ENCODE results near the gene VBP1. TPM values are rescaled to one million over a fixed set of nuclear protein-coding genes. Genes with fewer than 3 reads are reported as not detected.
"Not testable (repeated sequence)": the region's sequence is repeated elsewhere in the genome, so short reads cannot be mapped to it uniquely, and the experiment has no call there.

Gene VBP1
- polyA plus RNA-seq, 1 donor = 84.8 TPM

DNA sequence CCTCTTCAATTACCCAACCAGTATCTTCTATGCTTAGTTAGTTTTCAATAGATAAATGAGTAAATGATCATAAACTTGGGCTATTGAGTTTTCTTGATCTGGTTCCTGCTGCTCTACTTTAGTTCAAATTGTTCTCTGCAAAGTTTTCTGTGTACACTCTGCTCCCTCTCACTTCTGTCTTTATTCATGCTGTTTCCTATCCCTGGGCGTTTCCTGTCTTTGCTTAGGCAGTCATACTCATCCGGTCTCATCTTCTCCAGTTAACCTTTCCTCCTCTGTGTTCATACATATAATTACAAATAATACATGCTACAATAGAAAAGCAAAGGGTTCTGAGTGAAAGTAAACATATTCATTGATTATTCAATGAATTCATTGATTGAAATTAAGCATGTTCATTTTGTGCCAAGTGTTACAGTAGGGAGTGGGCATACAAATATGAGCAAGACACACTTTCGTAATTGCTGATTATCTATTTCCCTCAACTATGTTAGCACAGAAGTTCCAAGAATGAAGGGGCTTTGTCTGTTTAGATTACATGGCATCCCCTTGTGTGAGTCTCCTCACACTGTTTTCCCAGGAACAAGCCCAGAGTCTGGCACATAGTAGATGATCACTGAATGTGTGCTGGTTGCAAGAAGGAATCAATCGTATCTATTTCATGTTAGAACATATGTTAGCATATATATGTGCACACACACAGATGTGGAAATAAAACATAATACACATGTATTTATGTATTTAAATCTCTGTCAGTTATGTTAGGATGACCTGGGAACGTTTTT lies 46.9 kb downstream of the VBP1 start:
- DNase-seq = no peak

DNA sequence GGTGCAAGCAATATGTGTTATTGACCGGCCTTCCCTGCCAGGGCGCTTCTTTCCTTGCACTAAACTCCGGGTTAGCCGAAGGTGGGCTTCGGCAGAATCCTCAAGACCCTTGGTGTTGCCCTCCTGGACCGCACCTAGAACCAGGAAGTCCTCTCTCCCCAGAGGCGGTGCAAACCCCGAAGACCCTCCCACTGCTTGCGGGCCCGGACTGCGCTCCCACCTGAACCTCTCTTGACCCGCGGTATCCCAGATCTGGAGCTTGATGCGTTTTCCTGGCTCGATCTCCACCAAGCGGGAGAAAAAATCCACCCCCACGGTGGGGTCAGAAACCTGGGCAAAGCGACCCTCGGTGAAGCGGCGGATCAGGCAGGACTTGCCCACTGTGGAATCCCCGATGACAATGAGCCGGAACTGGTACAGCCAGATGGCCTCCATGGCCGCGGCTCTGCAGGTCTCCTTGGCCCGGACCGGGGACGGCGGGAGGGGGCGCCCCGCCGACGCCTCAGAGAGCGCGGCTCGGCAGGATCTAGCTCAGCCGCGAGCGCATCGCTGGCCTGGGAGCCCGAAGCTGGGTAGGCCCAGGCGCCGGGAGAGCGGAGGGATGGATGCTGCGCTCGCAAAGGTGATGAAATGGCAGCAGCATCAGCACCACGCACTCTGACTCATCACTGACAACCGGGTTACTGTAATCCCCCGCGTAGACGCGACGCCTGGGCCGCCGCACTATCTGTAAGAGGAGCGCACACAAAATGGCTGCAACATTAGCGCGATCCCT lies 47.8 kb downstream of the VBP1 start, which contains the start of gene RAB39B:
TSS of gene RAB39B (minus strand) at position 638 of the 775 bp plus-strand sequence. CDS start at position 435, 203 bp downstream.
- DNase-seq = peak; percentile 26

DNA sequence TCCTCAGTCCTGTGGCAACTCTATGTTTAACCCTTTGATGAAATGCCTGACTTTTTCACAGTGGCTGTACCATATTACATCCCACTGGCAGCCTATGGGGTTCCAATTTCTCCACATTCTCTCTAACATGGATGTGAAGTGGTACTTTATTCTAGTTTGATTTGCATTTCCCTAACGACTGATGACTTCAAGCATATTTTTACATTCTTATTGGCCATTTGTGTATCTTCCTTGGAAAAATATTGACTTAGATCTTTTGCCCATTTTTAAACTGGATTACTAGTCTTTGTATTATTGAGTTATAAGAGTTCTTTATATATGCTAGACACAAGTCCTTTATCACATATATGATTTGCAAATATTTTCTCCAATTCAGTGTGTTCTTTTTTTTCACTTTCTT lies 50.2 kb downstream of the VBP1 start:
- DNase-seq = no peak

DNA sequence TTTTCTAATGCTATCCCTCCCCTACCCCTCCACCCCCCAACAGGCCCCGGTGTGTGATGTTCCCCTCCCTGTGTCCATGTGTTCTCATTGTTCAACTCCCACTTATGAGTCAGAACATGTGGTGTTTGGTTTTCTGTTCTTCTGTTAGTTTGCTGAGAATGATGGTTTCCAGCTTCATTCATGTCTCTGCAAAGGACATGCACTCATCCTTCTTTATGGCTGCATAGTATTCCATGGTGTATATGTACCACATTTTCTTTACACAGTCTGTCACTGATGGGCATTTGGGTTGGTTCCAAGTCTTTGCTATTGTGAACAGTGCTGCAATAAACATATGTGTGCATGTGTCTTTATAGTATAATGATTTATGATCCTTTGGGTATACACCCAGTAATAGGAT lies 51.7 kb downstream of the VBP1 start:
- DNase-seq = not testable (repeated sequence)

DNA sequence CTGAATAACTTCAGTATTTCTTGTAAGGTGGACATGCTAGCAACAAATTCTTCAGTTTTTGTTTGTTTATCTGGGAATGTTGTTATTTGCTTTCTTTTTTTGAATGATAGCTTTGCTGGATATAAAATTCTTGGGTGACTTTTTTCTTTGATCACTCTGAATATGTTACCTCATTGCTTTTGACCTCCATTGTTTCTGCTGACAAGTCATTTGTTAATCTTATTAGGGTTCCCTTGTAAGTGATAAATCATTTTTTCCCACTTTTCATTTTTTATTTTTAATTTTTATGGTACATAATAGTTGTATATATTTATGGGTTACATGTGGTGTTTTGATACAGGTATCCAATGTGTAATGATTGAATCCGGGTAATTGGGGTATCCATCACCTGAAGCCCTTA lies 54.7 kb downstream of the VBP1 start:
- no peak for DNase-seq

DNA sequence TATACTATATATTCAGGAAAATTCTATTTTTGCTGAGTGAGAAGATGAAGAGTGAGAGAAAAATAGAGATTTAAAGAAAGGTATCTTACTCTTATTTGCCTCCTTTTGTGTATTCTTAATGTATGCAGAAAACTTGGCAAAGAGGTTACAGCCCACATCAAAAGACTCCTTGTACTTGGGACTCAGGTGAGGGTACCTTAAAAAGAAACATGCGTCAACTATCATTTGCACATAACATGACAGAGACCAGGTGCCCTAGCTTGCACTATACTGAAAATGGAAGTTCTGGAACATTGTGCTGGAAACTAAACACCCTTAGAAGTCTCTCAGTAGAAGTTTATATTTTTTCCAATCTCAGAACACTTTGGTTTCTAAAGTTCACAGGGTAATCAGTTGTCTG lies 63.6 kb downstream of the VBP1 start:
- no peak for DNase-seq

Other genes with a start within 250 kb of the VBP1 start
- gene F8, start 193.7 kb upstream of the VBP1 start, polyA plus RNA-seq (ENCODE audit: insufficient read length) = 13.0 TPM
- gene FUNDC2, start 189.6 kb upstream of the VBP1 start, polyA plus RNA-seq (ENCODE audit: insufficient read length) = 109 TPM
- 5.5 TPM for gene CMC4, start 145.3 kb upstream of the VBP1 start, polyA plus RNA-seq (ENCODE audit: insufficient read length)
- 26.7 TPM for gene MTCP1, start 145.3 kb upstream of the VBP1 start, polyA plus RNA-seq (ENCODE audit: insufficient read length)
- gene BRCC3, start 145.0 kb upstream of the VBP1 start, polyA plus RNA-seq (ENCODE audit: insufficient read length) = 32.6 TPM
- 4.0 TPM for gene RAB39B, start 48.0 kb downstream of the VBP1 start, polyA plus RNA-seq (ENCODE audit: insufficient read length)
- 3.3 TPM for gene CLIC2, start 118.2 kb downstream of the VBP1 start, polyA plus RNA-seq (ENCODE audit: insufficient read length)
- gene F8A2, start 165.6 kb downstream of the VBP1 start, polyA plus RNA-seq (ENCODE audit: insufficient read length) = not detected
- not detected for gene F8A3, start 242.2 kb downstream of the VBP1 start, polyA plus RNA-seq (ENCODE audit: insufficient read length)